ENCODE results near the gene CST4.
"Not testable (repeated sequence)": the region's sequence is repeated elsewhere in the genome, so short reads cannot be mapped to it uniquely, and the experiment has no call there.

The CST4 gene

DNA sequence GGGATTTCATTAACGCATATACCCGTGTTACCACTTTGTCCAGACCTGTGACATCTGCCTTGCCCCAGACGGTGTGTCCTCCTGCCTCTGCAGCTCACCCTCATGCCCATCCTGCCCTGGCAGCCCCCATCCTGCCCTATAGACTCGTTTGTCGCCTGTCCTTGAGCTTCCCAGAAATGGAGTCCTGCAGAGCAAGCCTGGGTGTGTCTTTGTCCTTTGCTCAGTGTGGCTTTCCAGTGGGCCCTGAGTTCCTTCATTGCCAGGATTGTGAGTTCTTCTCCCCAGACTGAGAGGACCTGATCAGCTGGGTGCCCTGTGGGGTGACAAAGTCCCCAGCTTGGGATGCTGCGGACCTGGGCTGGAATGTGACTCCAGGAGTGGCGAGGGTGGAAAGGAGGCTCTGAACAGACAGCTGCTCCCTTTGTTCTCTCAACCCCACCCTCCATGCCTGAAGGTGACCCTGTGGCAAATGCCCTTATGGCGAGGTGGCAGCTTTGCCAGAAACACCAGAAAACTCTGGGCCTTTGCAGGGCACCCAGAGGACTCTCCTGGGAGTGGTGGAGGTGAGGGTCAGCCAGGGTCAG lies 48.7 kb downstream of the CST4 start:
- DNase-seq: no peak

DNA sequence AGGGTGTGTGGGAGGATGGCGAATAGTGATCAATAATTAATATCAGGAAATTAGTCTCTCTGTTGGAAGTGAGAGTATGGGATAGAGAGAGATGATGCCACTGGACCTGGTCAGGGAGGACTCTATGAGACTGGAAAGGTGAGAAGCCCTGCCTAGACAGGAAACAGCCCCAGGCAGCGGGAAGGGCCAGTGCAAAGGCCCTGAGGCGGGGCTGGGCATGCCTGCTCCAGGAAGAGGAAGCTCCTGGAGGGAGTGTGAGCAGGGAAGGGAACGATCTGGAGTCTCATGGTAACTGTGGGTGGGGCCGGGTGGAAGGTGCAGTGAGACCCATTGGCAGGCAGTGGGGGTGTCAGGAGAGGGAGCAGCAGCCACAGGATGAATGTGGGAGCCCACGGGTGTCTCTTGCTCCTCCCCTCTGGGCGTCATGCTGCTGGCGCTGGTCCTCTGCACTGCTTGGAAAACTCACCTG lies 49.3 kb downstream of the CST4 start:
- DNase-seq: no peak

DNA sequence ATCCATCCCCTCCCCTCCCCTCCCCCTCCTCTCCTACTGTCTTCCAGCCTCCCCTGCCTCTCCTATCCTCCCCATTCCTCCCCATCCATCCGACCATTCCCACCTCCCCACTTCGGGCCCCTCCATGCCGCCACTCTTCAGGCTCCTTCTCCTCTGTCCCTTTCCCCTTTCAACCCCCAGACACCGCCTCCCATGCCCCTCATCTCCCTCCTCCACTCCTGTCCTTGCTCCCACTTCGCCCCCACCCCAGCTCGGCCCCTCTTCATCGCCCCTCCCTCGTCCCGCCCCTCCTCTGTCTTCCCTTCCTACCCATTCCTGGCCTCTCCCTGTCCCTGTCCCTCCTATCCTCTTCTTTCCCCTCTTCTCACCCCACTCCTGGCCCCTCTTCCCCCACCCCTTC lies 50.5 kb downstream of the CST4 start:
- no peak for DNase-seq

DNA sequence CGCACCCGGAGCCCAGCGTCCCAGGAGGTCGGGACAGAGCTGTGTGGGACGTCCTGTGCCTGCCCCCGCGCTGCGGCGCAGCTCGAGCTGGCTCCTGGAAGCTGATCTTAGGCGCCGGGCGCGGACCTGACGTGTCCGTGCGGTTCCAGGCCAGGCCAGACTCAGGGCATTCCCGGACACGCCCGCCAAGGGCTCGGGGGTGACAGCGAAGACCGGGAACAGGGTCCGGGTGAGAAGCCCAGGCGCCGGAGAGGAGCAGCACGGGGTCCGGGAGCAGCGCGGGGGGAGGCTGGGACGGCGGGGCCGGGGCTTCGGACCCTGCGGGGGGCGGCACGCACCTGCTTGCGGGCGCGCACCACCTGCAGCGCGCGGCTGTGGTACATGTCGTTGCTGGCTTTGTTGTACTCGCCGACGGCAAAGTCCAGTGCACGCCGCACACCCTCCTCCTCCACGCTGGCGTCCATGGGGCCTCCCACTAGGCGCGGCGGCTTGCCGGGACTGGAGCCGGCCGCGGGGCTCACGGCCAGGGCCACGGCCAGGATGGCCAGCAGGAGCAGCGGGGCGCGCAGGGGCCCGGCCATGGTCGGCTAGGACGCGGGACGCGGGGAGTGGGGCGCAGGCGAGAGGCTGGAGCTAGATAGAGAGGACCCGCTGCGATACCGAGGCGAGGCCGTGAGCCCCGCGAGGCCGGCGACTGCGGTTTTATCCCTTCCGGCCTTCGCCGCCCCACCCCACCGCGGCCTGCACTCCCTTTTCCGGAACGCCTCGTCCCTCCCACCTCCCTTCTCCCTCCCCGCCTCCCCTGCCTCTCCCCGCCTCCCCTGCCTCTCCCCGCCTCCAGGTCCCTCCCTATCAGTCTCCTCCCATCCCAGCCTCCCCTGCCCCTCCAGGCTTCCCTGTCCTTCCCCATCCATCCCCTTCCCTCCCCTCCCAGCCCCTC lies 51.3 kb downstream of the CST4 start, which contains the start of gene CST3:
CST3 (minus strand) TSS at position 674 of the 940 bp plus-strand sequence; CDS start at position 581, 93 bp downstream.
- peak; percentile 53 for DNase-seq

DNA sequence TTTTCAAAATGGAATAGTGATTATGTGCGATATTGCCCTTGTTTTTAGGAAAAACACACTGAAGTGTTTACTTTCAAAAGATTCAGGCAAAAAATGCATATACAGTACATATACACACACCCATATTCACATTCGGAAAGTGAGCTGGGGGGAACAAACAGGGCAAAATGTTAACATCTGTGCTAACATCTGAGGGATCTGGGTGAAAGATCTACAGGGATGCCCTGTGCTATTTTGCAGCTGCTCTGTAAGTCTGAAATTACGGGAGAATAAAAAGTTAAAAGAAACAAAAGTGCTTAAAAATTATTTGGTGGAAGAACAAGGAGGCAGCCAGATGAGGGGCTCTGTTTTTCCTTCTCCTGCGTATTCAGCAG lies 51.9 kb downstream of the CST4 start:
- DNase-seq: no peak

DNA sequence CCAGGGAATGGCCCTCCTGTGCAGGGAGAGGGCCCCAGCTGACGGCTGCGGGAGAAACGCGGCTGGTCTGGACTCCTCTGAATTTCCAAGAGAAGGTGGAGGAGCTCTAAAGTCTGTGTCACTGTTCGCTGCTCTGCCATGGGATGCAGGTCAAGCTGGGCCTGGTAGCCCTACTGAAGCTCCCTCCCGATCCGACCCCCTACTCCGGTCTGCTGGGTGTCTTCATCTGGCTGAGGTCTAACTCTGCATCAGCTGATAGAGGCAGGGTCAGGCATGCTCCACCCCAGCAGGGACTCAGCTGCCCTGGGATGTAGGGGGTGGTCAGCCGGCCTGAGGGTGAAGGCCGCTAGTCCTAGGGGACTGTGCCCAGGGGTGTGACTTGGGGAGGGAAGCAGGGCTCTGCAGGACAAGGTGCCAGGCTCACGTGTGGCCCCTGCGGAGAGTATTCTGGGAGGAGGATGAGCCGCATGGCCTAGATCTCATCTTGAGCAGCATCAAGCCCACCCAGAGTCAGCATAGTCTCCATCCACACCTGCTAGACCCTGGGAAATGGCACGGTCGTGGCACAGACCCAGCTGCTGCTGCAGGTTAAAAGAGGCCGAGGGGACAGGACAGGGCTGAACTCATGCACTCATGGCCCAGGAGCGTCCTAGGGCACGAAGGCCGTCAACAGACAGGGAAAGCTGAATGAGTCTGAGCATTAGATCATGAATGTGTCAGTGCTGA lies 52.5 kb downstream of the CST4 start:
- no peak for DNase-seq

DNA sequence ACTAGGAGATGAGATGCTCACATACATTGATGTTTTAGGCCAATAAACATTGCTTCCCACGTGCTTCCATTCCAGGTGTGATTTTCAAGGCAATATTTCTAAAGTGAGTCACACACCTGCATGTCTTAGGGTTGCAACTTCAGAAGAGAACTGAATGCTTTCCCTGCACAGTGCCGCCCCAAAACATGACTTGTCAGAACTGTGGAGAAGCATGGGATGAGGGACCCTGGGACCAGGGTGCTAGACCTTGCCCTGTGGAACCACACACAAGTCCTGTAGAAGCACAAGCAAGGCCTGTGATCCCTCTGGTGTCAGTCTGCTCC lies 53.1 kb downstream of the CST4 start:
- not testable (repeated sequence) for DNase-seq

Measured in NCI-H2029 treated with DMSO at 0.1 percent for 48 hours (cell line).